IMR-90 (cell line): ENCODE results near the gene C6orf47. TPM values are rescaled to one million over a fixed set of nuclear protein-coding genes. Genes with fewer than 3 reads are reported as not detected.

Experiments used
- ATAC-seq: fragments of 200-7000 bp; cut with Tn5 transposase; 2 replicates; pipeline ENCODE4 v1.9.1; 2020; ENCODE audit warnings: low read depth, mild to moderate bottlenecking, moderate library complexity
- BruUV-seq: library from RNA; stranded (reverse); fragments of 400-500 nt; replicated peaks from 2 replicates; lab custom pipeline; 2021; lab: Mats Ljungman, UMichigan
- CTCF ChIA-PET: fragments of 300-600 bp; formaldehyde crosslinking; extraction: SDS; loops from one replicate; lab custom pipeline; 2021; ENCODE audit warnings: antibody characterized with exemption; lab: Yijun Ruan, JAX
- POLR2A ChIA-PET: fragments of 300-600 bp; sonication (Branson Sonifier 250); formaldehyde crosslinking; loops from one replicate; lab custom pipeline; 2022; ENCODE audit warnings: antibody characterized with exemption; ENCODE audit not compliant: unreplicated experiment; lab: Charles Lee
- DNase-seq: peaks from one replicate; pipeline ENCODE4 v3.0.0; 2013
- H2AFZ ChIP-seq: replicated peaks from 2 replicates; pipeline ENCODE3; 2013; ENCODE audit warnings: low read length, mild to moderate bottlenecking; ENCODE audit not compliant: poor library complexity
- H2AK5ac ChIP-seq: 2 replicates; pipeline ENCODE4 v1.6.1; 2013; ENCODE audit warnings: low read depth, low read length, inconsistent platforms
- H2AK9ac ChIP-seq: replicated peaks from 2 replicates; pipeline ENCODE3; 2013; ENCODE audit warnings: mild to moderate bottlenecking, low read depth, low read length, moderate library complexity; ENCODE audit not compliant: poor library complexity
- H2BK120ac ChIP-seq: 2 replicates; pipeline ENCODE4 v1.6.1; 2013; ENCODE audit warnings: low read depth, low read length, inconsistent platforms
- H2BK15ac ChIP-seq: 3 replicates; pipeline ENCODE4 v1.6.1; 2013; ENCODE audit warnings: low read depth, low read length, inconsistent platforms
- H2BK20ac ChIP-seq: 2 replicates; pipeline ENCODE4 v1.6.1; 2013; ENCODE audit warnings: low read depth, mild to moderate bottlenecking, inconsistent platforms, low read length, moderate library complexity
- H2BK5ac ChIP-seq: 2 replicates; pipeline ENCODE4 v1.6.1; 2013; ENCODE audit warnings: mild to moderate bottlenecking, low read depth, low read length, inconsistent platforms; ENCODE audit not compliant: poor library complexity, severe bottlenecking
- H3K14ac ChIP-seq: replicated peaks from 2 replicates; pipeline ENCODE4 v1.6.1; 2013; ENCODE audit warnings: low read depth, low read length, inconsistent platforms
- H3K18ac ChIP-seq: 2 replicates; pipeline ENCODE4 v1.6.1; 2013; ENCODE audit warnings: low read depth, low read length, control low read depth
- H3K23ac ChIP-seq: 2 replicates; pipeline ENCODE4 v1.6.1; 2013; ENCODE audit warnings: low read depth, low read length, inconsistent platforms
- H3K27ac ChIP-seq: 2 replicates; pipeline ENCODE4 v1.5.1; 2013; ENCODE audit warnings: mild to moderate bottlenecking, control low read depth, low read length; ENCODE audit not compliant: insufficient read depth
- H3K27me3 ChIP-seq: 2 replicates; pipeline ENCODE4 v1.6.1; 2013; ENCODE audit warnings: low read length; ENCODE audit not compliant: control insufficient read depth, insufficient read depth
- H3K36me3 ChIP-seq: 2 replicates; pipeline ENCODE4 v1.6.1; 2013; ENCODE audit warnings: low read length, mixed read lengths; ENCODE audit not compliant: control insufficient read depth, insufficient read depth
- H3K4ac ChIP-seq: 2 replicates; pipeline ENCODE4 v1.6.1; 2013; ENCODE audit warnings: low read depth, low read length, inconsistent platforms
- H3K4me1 ChIP-seq: 2 replicates; pipeline ENCODE4 v1.6.1; 2013; ENCODE audit warnings: low read length, mixed read lengths; ENCODE audit not compliant: control insufficient read depth, insufficient read depth
- H3K4me2 ChIP-seq: 2 replicates; pipeline ENCODE4 v1.6.1; 2013; ENCODE audit warnings: low read depth, mild to moderate bottlenecking, control low read depth, low read length, moderate library complexity
- H3K4me3 ChIP-seq: 2 replicates; pipeline ENCODE4 v1.5.1; 2013; ENCODE audit warnings: low read depth, mild to moderate bottlenecking, control low read depth, low read length, moderate library complexity; ENCODE audit not compliant: insufficient read depth
- H3K56ac ChIP-seq: 2 replicates; pipeline ENCODE4 v1.6.1; 2013; ENCODE audit warnings: low read length, inconsistent platforms; ENCODE audit not compliant: insufficient read depth; ENCODE audit errors: extremely low read depth
- H3K79me1 ChIP-seq, 2 experiments: 2 replicates each; pipeline ENCODE4 v1.6.1; 2013; ENCODE audit warnings: low read length in 2 of 2, inconsistent platforms in 1 of 2, low read depth in 1 of 2
- H3K9ac ChIP-seq: 2 replicates; pipeline ENCODE4 v1.6.1; 2013; ENCODE audit warnings: low read depth, low read length, control low read depth
- H3K9me1 ChIP-seq: 2 replicates; pipeline ENCODE4 v1.6.1; 2013; ENCODE audit warnings: low read length, inconsistent platforms; ENCODE audit not compliant: insufficient read depth
- H3K9me3 ChIP-seq: 2 replicates; pipeline ENCODE4 v1.6.1; 2013; ENCODE audit warnings: low read length; ENCODE audit not compliant: control insufficient read depth, insufficient read depth
- H4K20me1 ChIP-seq: 2 replicates; pipeline ENCODE4 v1.6.1; 2013; ENCODE audit warnings: low read length, inconsistent platforms; ENCODE audit not compliant: insufficient read depth
- H4K5ac ChIP-seq: 2 replicates; pipeline ENCODE4 v1.6.1; 2013; ENCODE audit warnings: mild to moderate bottlenecking, low read depth, low read length, control low read depth
- H4K8ac ChIP-seq, 2 experiments: 2 replicates each; pipeline ENCODE4 v1.6.1; 2013; ENCODE audit warnings: low read depth in 2 of 2, low read length in 2 of 2, control low read depth in 1 of 2, inconsistent platforms in 1 of 2
- H4K91ac ChIP-seq: 2 replicates; pipeline ENCODE4 v1.6.1; 2013; ENCODE audit warnings: low read depth, low read length, inconsistent platforms; ENCODE audit not compliant: insufficient read depth
- BHLHE40 ChIP-seq: fragments of 150-350 bp; IDR thresholded peaks from 2 replicates; pipeline ENCODE4 v1.6.1; 2016; ENCODE audit warnings: mild to moderate bottlenecking, low read depth, low read length
- CEBPB ChIP-seq: IDR thresholded peaks from 2 replicates; pipeline ENCODE4 v1.6.1; 2012; ENCODE audit warnings: low read depth, low read length, improper control_type of control experiment
- CHD1 ChIP-seq: IDR thresholded peaks from 2 replicates; pipeline ENCODE4 v1.6.1; 2012; ENCODE audit warnings: low read depth, low read length, improper control_type of control experiment
- CTCF ChIP-seq: conservative IDR thresholded peaks from 2 replicates; pipeline ENCODE4 v1.5.1; 2012; ENCODE audit warnings: mild to moderate bottlenecking, low read depth, low read length, improper control_type of control experiment
- ELK1 ChIP-seq: fragments of 150-350 bp; IDR thresholded peaks from 2 replicates; pipeline ENCODE4 v1.6.1; 2016; ENCODE audit warnings: low read depth, mild to moderate bottlenecking, low read length, moderate library complexity, borderline replicate concordance
- FOS ChIP-seq: fragments of 150-350 bp; IDR thresholded peaks from 2 replicates; pipeline ENCODE4 v1.6.1; 2016; ENCODE audit warnings: low read depth, low read length
- MAFK ChIP-seq: IDR thresholded peaks from 2 replicates; pipeline ENCODE4 v1.6.1; 2012; ENCODE audit warnings: low read depth, low read length, improper control_type of control experiment
- MAZ ChIP-seq: IDR thresholded peaks from 2 replicates; pipeline ENCODE4 v1.6.1; 2012; ENCODE audit warnings: low read depth, mild to moderate bottlenecking, low read length, improper control_type of control experiment, moderate library complexity, borderline replicate concordance
- MXI1 ChIP-seq: IDR thresholded peaks from 2 replicates; pipeline ENCODE4 v1.6.1; 2012; ENCODE audit warnings: low read depth, mild to moderate bottlenecking, low read length, moderate library complexity, borderline replicate concordance
- NFE2L2 ChIP-seq: fragments of 150-350 bp; IDR thresholded peaks from 2 replicates; pipeline ENCODE4 v1.6.1; 2016; ENCODE audit warnings: low read depth, mild to moderate bottlenecking, low read length
- POLR2A ChIP-seq: IDR thresholded peaks from 2 replicates; pipeline ENCODE4 v1.6.1; 2012; ENCODE audit warnings: mild to moderate bottlenecking, low read depth, low read length
- RAD21 ChIP-seq: IDR thresholded peaks from 2 replicates; pipeline ENCODE4 v1.6.1; 2012; ENCODE audit warnings: low read length, improper control_type of control experiment
- RCOR1 ChIP-seq: IDR thresholded peaks from 2 replicates; pipeline ENCODE4 v1.6.1; 2012; ENCODE audit warnings: mild to moderate bottlenecking, low read length, improper control_type of control experiment; ENCODE audit not compliant: insufficient replicate concordance
- RFX5 ChIP-seq: IDR thresholded peaks from 2 replicates; pipeline ENCODE4 v1.8.0; 2012; ENCODE audit warnings: low read depth, mild to moderate bottlenecking, low read length, moderate library complexity
- SMC3 ChIP-seq: fragments of 150-350 bp; IDR thresholded peaks from 2 replicates; pipeline ENCODE4 v1.6.1; 2016; ENCODE audit warnings: low read depth, mild to moderate bottlenecking, antibody characterized with exemption, low read length, moderate library complexity
- WGBS, 2 experiments: methylation state at CpG; one replicate each; pipeline versions ENCODE4 v1.1.5 to v1.1.7; 2013; ENCODE audit warnings: missing lambda C conversion rate in 2 of 2; ENCODE audit not compliant: insufficient read length in 1 of 2; ENCODE audit errors: extremely low coverage in 2 of 2; 5-methylcytosine and 5-hydroxymethylcytosine counted together
- dilution Hi-C: fragments of 300-500 bp; cut with HindIII; formaldehyde crosslinking; loops from one replicate; pipeline ENCODE4 v1.14.3; 2018; ENCODE audit warnings: low sequenced_read_pairs; ENCODE audit not compliant: unreplicated experiment
- in situ Hi-C: fragments of 300-500 bp; cut with MboI; formaldehyde crosslinking; loops from 3 replicates; pipeline ENCODE4 v1.14.3; 2019; ENCODE audit warnings: low sequenced_read_pairs, inconsistent platforms, mixed read lengths
- intact Hi-C: fragments of 100-400 bp; cut with micrococcal nuclease; formaldehyde crosslinking; loops from 2 replicates; pipeline ENCODE4 v1.10.0; 2022
- polyA plus RNA-seq, 3 experiments: library from polyadenylated mRNA; depleted of rRNA; stranded (reverse); fragments of >200 nt; gene quantifications; 2 replicates each; pipeline ENCODE4 v1.2.3, GENCODE V29; 2012; ENCODE audit warnings: low replicate concordance in 1 of 3
- total RNA-seq: library from RNA; depleted of rRNA; stranded (reverse); fragments of >200 nt; gene quantifications from 2 replicates; pipeline ENCODE4 v1.2.3, GENCODE V29; 2012

C6orf47 gene
- total and polyA plus RNA-seq, 2 of the 4 experiments (the other 2 are of a cell fraction), result 8.9 to 14.2 TPM

- TSS peak; percentile 42 for BruUV-seq
- Histone ChIP-seq H2AK9ac (peak overlapping the region; percentile 98), H3K4me1 (0 out of 2 replicates have a peak, but pooled peaks cover 3% of the 10 kb centered on the region), H2BK120ac (peak overlapping the region; percentile 24; the same call in 1 of the 2 replicates), H4K91ac (peak overlapping the region; percentile 81), H3K9me3 (no peaks in the 10 kb centered on the region), H3K56ac (peak overlapping the region; percentile 62; the same call in 1 of the 2 replicates), H2BK15ac (peak overlapping the region; percentile 10; the same call in 1 of the 3 replicates), H3K9ac (peak overlapping the region; percentile 70), H3K23ac (peak overlapping the region; percentile 91), H2BK5ac (peak overlapping the region; percentile 93), H3K9me1 (peaks cover 8% of the 10 kb centered on the region; the same call in 1 of the 2 replicates), H4K8ac (peak overlapping the region; percentile 56 to 96; a peak in 3 of 4 replicates), H2AK5ac (peak overlapping the region; percentile 89), H3K4me3 (peak overlapping the region; percentile 59), H3K4me2 (peak overlapping the region; percentile 89), H3K36me3 (peaks cover 23% of the 10 kb centered on the region), H3K4ac (peak overlapping the region; percentile 99), H3K79me1 (peaks cover 10 to 68% of the 10 kb centered on the region in 2 experiments; a peak in 3 of 4 replicates), H2AFZ (peak overlapping the region; percentile 96), H3K27ac (peak overlapping the region; percentile 88), H4K5ac (peak overlapping the region; percentile 16), H2BK20ac (no peak overlapping the region), H3K27me3 (no peaks in the 10 kb centered on the region), H3K18ac (peak overlapping the region; percentile 36), H3K14ac (peak overlapping the region; percentile 96), H4K20me1 (no peaks in the 10 kb centered on the region)
- ChIA-PET CTCF (interaction anchor here (0.6 to 1.6 kb wide), 3 partner anchors 11 to 105 kb away, joined by 3 to 5 read pairs (median 4); partner anchors contain the start of genes ATP6V1G2 and GPANK1), POLR2A (interaction anchor here (1.2 to 2.5 kb wide), 3 partner anchors 9 to 110 kb away, joined by 3 to 11 read pairs (median 8); partner anchors contain the start of genes C6orf47 and DDX39B)
- intact Hi-C loops, result loop anchor here (1.0 kb wide), 1 partner anchor 31 kb away; the partner anchor contains the start of gene PRRC2A
- dilution Hi-C loops, result no loop called here
- in situ Hi-C loops, result no loop called here
- peak; percentile 80 for DNase-seq
- WGBS, 2 experiments, result 0% methylated on average over 1 of the region's 29 CpGs; no CpG with 5 or more reads in 1 of the 2 experiments
- ATAC-seq, result peak; percentile 59
- TF ChIP-seq CHD1 (no peak), SMC3 (no peak), BHLHE40 (peak; percentile 93), ELK1 (0 out of 2 replicates have a peak, but pooled peaks have one; percentile 29), MAZ (no peak), FOS (no peak), CTCF (no peak), MXI1 (peak; percentile 16; the same call in 1 of the 2 replicates), POLR2A (no peak), CEBPB (no peak), RCOR1 (no peak), RAD21 (no peak), MAFK (no peak), NFE2L2 (no peak), RFX5 (no peak)
Observed at GRCh38 chr6:31651602-31652191, 8.9 kb downstream of the C6orf47 start.
